HepG2 (cell line): Measurements from ENCODE around the gene HOXD3. TPM values are rescaled to one million over a fixed set of nuclear protein-coding genes. Genes with fewer than 3 reads are reported as not detected.
A peak's percentile ranks its signal among the peaks of the same experiment; 100 is the strongest.

Source experiments
- ATF1 ChIP-seq: IDR thresholded peaks from 2 replicates; pipeline ENCODE4 v1.6.1; 2016; ENCODE audit warnings: mild to moderate bottlenecking, control low read depth
- CCDC6 ChIP-seq: sonication (generic); formaldehyde crosslinking; IDR thresholded peaks from 2 replicates; pipeline ENCODE4 v1.8.1; 2022; ENCODE audit warnings: mild to moderate bottlenecking, missing genetic modification reagents, moderate library complexity
- DNMT3B ChIP-seq: conservative IDR thresholded peaks from 2 replicates; pipeline ENCODE4 v1.6.1; 2016; ENCODE audit warnings: missing biosample characterization, control low read depth
- ELF4 ChIP-seq: sonication (generic); formaldehyde crosslinking; IDR thresholded peaks from 2 replicates; pipeline ENCODE4 v1.5.0; 2020; ENCODE audit warnings: missing genetic modification reagents, mild to moderate bottlenecking, moderate library complexity, borderline replicate concordance
- EZH2 ChIP-seq: conservative IDR thresholded peaks from 2 replicates; pipeline ENCODE4 v1.6.1; 2012; ENCODE audit warnings: mild to moderate bottlenecking, low read depth, low read length, moderate library complexity
- FOXC1 ChIP-seq: sonication (generic); formaldehyde crosslinking; IDR thresholded peaks from 2 replicates; pipeline ENCODE4 v1.8.0; 2022; ENCODE audit warnings: mild to moderate bottlenecking, missing genetic modification reagents, borderline replicate concordance
- HOXA3 ChIP-seq: sonication (generic); formaldehyde crosslinking; IDR thresholded peaks from 2 replicates; pipeline ENCODE4 v1.5.0; 2020; ENCODE audit warnings: missing genetic modification reagents
- JARID2 ChIP-seq: sonication (generic); formaldehyde crosslinking; IDR thresholded peaks from 2 replicates; pipeline ENCODE4 v1.8.1; 2023; ENCODE audit warnings: missing genetic modification reagents, inconsistent platforms; ENCODE audit not compliant: insufficient replicate concordance
- JUND ChIP-seq: sonication (generic); formaldehyde crosslinking; IDR thresholded peaks from 2 replicates; pipeline ENCODE4 v1.8.0; 2022; ENCODE audit warnings: mild to moderate bottlenecking, missing genetic modification reagents
- MTF2 ChIP-seq: sonication (generic); formaldehyde crosslinking; IDR thresholded peaks from 2 replicates; pipeline ENCODE4 v1.5.0; 2020; ENCODE audit warnings: missing genetic modification reagents, borderline replicate concordance
- MYNN ChIP-seq: sonication (generic); formaldehyde crosslinking; IDR thresholded peaks from 2 replicates; pipeline ENCODE4 v1.4.0; 2020; ENCODE audit warnings: mild to moderate bottlenecking, low read depth, missing genetic modification reagents
- NCOA1 ChIP-seq: sonication (generic); formaldehyde crosslinking; IDR thresholded peaks from 2 replicates; pipeline ENCODE4 v1.9.0; 2021; ENCODE audit warnings: missing genetic modification reagents
- NCOA2 ChIP-seq: sonication (generic); formaldehyde crosslinking; IDR thresholded peaks from 2 replicates; pipeline ENCODE4 v1.8.0; 2022; ENCODE audit warnings: inconsistent platforms
- POLR2AphosphoS2 ChIP-seq: IDR thresholded peaks from 2 replicates; pipeline ENCODE4 v1.6.1; 2011; ENCODE audit warnings: low read depth, low read length, improper control_type of control experiment
- RAD21 ChIP-seq: fragments of 450-650 bp; formaldehyde crosslinking; IDR thresholded peaks from 2 replicates; pipeline ENCODE4 v1.5.0; 2020; ENCODE audit warnings: mild to moderate bottlenecking
- RBM22 ChIP-seq: fragments of 200-400 bp; formaldehyde crosslinking; optimal IDR thresholded peaks from 2 replicates; pipeline ENCODE3; 2017; ENCODE audit warnings: mild to moderate bottlenecking, low read length, moderate library complexity
- SP140L ChIP-seq: sonication (generic); formaldehyde crosslinking; IDR thresholded peaks from 2 replicates; pipeline ENCODE4 v1.4.0; 2020; ENCODE audit warnings: missing genetic modification reagents, borderline replicate concordance
- SRSF9 ChIP-seq: fragments of 200-400 bp; formaldehyde crosslinking; IDR thresholded peaks from 2 replicates; pipeline ENCODE4 v1.6.1; 2018; ENCODE audit warnings: borderline replicate concordance, mild to moderate bottlenecking, low read depth, low read length; ENCODE audit not compliant: insufficient read depth, poor library complexity, severe bottlenecking
- TCF7L2 ChIP-seq: IDR thresholded peaks from 2 replicates; pipeline ENCODE4 v1.6.1; 2011; ENCODE audit warnings: mild to moderate bottlenecking, low read depth, low read length, moderate library complexity
- ZFX ChIP-seq: sonication (generic); formaldehyde crosslinking; IDR thresholded peaks from 2 replicates; pipeline ENCODE4 v1.4.0; 2020; ENCODE audit warnings: mild to moderate bottlenecking, low read depth, missing genetic modification reagents, moderate library complexity
- ZNF124 ChIP-seq: sonication (generic); formaldehyde crosslinking; IDR thresholded peaks from 2 replicates; pipeline ENCODE4 v1.4.0; 2020; ENCODE audit warnings: missing genetic modification reagents
- ZNF331 ChIP-seq: sonication (generic); formaldehyde crosslinking; IDR thresholded peaks from 2 replicates; pipeline ENCODE4 v1.4.0; 2020; ENCODE audit warnings: missing genetic modification reagents
- ZNF33A ChIP-seq: sonication (generic); formaldehyde crosslinking; IDR thresholded peaks from 2 replicates; pipeline ENCODE4 v1.5.1; 2020; ENCODE audit warnings: missing genetic modification reagents, mild to moderate bottlenecking, moderate library complexity, borderline replicate concordance
- ZNF367 ChIP-seq: sonication (generic); formaldehyde crosslinking; IDR thresholded peaks from 2 replicates; pipeline ENCODE4 v1.4.0; 2020; ENCODE audit warnings: missing genetic modification reagents, borderline replicate concordance
- ZNF468 ChIP-seq: sonication (generic); formaldehyde crosslinking; IDR thresholded peaks from 2 replicates; pipeline ENCODE4 v1.8.0; 2022; ENCODE audit warnings: mild to moderate bottlenecking, moderate library complexity, missing genetic modification reagents
- ZNF484 ChIP-seq: sonication (generic); formaldehyde crosslinking; IDR thresholded peaks from 2 replicates; pipeline ENCODE4 v1.5.1; 2020; ENCODE audit warnings: mild to moderate bottlenecking, low read depth, missing genetic modification reagents, borderline replicate concordance
- ZNF773 ChIP-seq: sonication (generic); formaldehyde crosslinking; IDR thresholded peaks from 2 replicates; pipeline ENCODE4 v1.4.0; 2020; ENCODE audit warnings: missing genetic modification reagents, borderline replicate concordance
- ZSCAN21 ChIP-seq: sonication (generic); formaldehyde crosslinking; IDR thresholded peaks from 2 replicates; pipeline ENCODE4 v1.8.0; 2022; ENCODE audit warnings: mild to moderate bottlenecking, missing genetic modification reagents, moderate library complexity, borderline replicate concordance
- ZSCAN9 ChIP-seq: IDR thresholded peaks from 2 replicates; pipeline ENCODE4 v1.6.1; 2016; ENCODE audit warnings: borderline replicate concordance
- polyA plus RNA-seq, 8 experiments: library from polyadenylated mRNA; depleted of rRNA in 3 of 8; stranded (reverse) in 7 of 8; unstranded in 1 of 8; fragments of >200 nt; fragmentation: Illumina TruSeq in 4 of 8; extraction: Trizol in 4 of 8; gene quantifications; 2 replicates each; pipeline versions ENCODE4 v1.2.1 to v1.2.3, GENCODE V29; 2011 to 2016; ENCODE audit warnings: low read depth in 4 of 8, missing spikeins in 1 of 8, mixed read lengths in 1 of 8; ENCODE audit not compliant: insufficient read depth in 1 of 8
- total RNA-seq, 5 experiments: library from RNA; depleted of rRNA; stranded (reverse); fragments of >200 nt; fragmentation: Illumina TruSeq; extraction: Trizol; gene quantifications; 2 replicates each; pipeline ENCODE4 v1.2.3, GENCODE V29; 2016; ENCODE audit warnings: low read depth in 1 of 5
- TF ChIP-seq, protein P1 (sequence below): IDR thresholded peaks from 2 replicates; pipeline ENCODE4 v1.6.1; 2016; ENCODE audit warnings: missing compliant biosample characterization, missing genetic modification reagents, borderline replicate concordance
- TF ChIP-seq, protein P2 (sequence below): sonication (generic); formaldehyde crosslinking; conservative IDR thresholded peaks from 2 replicates; pipeline ENCODE4 v1.8.1; 2023; ENCODE audit warnings: missing genetic modification reagents

HOXD3 gene
- total and polyA plus RNA-seq, 2 of the 13 experiments (the other 11 are each of a cell fraction or from before 2014, with no cell fraction given) = 0.05 to 0.09 TPM

DNA sequence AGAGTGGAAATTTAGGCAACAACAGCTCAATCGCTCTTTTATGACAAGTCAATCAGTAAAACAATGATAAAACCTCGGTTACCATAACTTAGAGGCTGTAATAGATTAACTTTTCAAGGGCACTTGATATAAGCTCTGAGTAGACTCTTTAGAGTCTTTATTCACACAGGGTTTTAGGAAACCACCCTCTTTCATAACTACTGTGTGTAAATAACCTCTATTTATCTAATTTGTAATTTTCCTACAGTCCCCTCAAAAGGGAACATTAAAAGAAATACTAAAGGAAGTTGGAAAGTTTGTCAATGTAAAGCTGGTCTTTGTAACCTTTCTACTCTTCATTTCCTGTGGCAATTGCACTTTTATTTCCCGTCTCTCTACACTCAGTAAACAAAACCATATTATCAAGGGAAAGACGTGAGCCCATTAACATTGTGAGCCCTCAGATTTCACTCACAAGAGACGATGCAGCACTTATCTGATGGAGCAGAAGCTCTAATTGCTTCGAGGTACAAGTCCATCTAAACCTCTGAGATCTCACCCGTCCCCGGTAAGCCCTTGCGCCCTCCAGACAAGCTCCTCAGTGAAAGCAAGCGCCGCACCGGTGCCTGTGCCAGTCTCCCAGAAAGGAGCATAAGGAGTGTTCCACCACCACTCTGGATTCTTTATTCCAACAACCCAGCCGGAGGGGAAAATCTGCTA lies 30.2 kb downstream of the HOXD3 start (continued):
- TF ChIP-seq, protein P1, sequence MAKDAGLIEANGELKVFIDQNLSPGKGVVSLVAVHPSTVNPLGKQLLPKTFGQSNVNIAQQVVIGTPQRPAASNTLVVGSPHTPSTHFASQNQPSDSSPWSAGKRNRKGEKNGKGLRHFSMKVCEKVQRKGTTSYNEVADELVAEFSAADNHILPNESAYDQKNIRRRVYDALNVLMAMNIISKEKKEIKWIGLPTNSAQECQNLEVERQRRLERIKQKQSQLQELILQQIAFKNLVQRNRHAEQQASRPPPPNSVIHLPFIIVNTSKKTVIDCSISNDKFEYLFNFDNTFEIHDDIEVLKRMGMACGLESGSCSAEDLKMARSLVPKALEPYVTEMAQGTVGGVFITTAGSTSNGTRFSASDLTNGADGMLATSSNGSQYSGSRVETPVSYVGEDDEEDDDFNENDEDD (CRISPR knock-in tag) = no peak
- no peak for TF ChIP-seq POLR2AphosphoS2
- TF ChIP-seq ZNF773 (CRISPR knock-in tag) = no peak
- no peak for TF ChIP-seq MYNN
- no peak for TF ChIP-seq ZNF367
- TF ChIP-seq DNMT3B (CRISPR knock-in tag) = no peak; the same call in 1 of the 2 replicates
- TF ChIP-seq NCOA2 (CRISPR knock-in tag) = peak; percentile 95
- TF ChIP-seq FOXC1 (CRISPR knock-in tag) = no peak
- TF ChIP-seq TCF7L2 = no peak
- TF ChIP-seq JUND = no peak
- TF ChIP-seq ZNF124 (CRISPR knock-in tag) = no peak; the same call in 1 of the 2 replicates
- no peak for TF ChIP-seq ZNF33A (CRISPR knock-in tag)
- no peak for TF ChIP-seq CCDC6 (CRISPR knock-in tag)
- peak; percentile 92 for TF ChIP-seq ELF4 (CRISPR knock-in tag)
- peak; percentile 49; the same call in 1 of the 2 replicates for TF ChIP-seq ATF1 (CRISPR knock-in tag)
- no peak; the same call in 1 of the 2 replicates for TF ChIP-seq ZSCAN21
- no peak for TF ChIP-seq SP140L (CRISPR knock-in tag)
- no peak for TF ChIP-seq SRSF9
- TF ChIP-seq ZFX (CRISPR knock-in tag) = no peak
- peak; percentile 6; the same call in 1 of the 2 replicates for TF ChIP-seq ZNF331 (CRISPR knock-in tag)
- TF ChIP-seq JARID2 (CRISPR knock-in tag) = no peak
- TF ChIP-seq, protein P2, sequence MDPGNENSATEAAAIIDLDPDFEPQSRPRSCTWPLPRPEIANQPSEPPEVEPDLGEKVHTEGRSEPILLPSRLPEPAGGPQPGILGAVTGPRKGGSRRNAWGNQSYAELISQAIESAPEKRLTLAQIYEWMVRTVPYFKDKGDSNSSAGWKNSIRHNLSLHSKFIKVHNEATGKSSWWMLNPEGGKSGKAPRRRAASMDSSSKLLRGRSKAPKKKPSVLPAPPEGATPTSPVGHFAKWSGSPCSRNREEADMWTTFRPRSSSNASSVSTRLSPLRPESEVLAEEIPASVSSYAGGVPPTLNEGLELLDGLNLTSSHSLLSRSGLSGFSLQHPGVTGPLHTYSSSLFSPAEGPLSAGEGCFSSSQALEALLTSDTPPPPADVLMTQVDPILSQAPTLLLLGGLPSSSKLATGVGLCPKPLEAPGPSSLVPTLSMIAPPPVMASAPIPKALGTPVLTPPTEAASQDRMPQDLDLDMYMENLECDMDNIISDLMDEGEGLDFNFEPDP (CRISPR knock-in tag) = no peak
- TF ChIP-seq RAD21 (CRISPR knock-in tag) = no peak
- TF ChIP-seq HOXA3 (CRISPR knock-in tag) = no peak; the same call in 1 of the 2 replicates
- no peak for TF ChIP-seq EZH2
- TF ChIP-seq MTF2 (CRISPR knock-in tag) = no peak
- no peak for TF ChIP-seq ZSCAN9 (CRISPR knock-in tag)
- TF ChIP-seq ZNF468 (CRISPR knock-in tag) = no peak
- TF ChIP-seq ZNF484 = no peak
- no peak for TF ChIP-seq RBM22
- no peak for TF ChIP-seq NCOA1 (CRISPR knock-in tag)
